HepG2 (cell line): ENCODE results near the gene ABCC3. TPM values are rescaled to one million over a fixed set of nuclear protein-coding genes. Genes with fewer than 3 reads are reported as not detected.

Source experiments
- DDIT3 ChIP-seq: sonication (generic); formaldehyde crosslinking; IDR thresholded peaks from 2 replicates; pipeline ENCODE4 v1.4.0; 2020; ENCODE audit warnings: mild to moderate bottlenecking, missing genetic modification reagents
- EHMT2 ChIP-seq: fragments of 200-600 bp; sonication (generic); IDR thresholded peaks from 2 replicates; pipeline ENCODE4 v1.7.0; 2017; ENCODE audit warnings: antibody characterized with exemption, low read depth, low read length, borderline replicate concordance
- GATAD2A ChIP-seq: IDR thresholded peaks from 2 replicates; pipeline ENCODE4 v1.6.1; 2016
- HINFP ChIP-seq: sonication (generic); formaldehyde crosslinking; IDR thresholded peaks from 2 replicates; pipeline ENCODE4 v1.4.0; 2020; ENCODE audit warnings: low read depth, mild to moderate bottlenecking, missing genetic modification reagents
- HNF1B ChIP-seq: sonication (generic); formaldehyde crosslinking; IDR thresholded peaks from 2 replicates; pipeline ENCODE4 v1.5.1; 2020; ENCODE audit warnings: mild to moderate bottlenecking, moderate library complexity, missing genetic modification reagents
- KLF6 ChIP-seq: IDR thresholded peaks from 2 replicates; pipeline ENCODE4 v1.8.0; 2016; ENCODE audit warnings: missing biosample characterization, missing genetic modification reagents
- PRDM10 ChIP-seq: sonication (generic); formaldehyde crosslinking; IDR thresholded peaks from 2 replicates; pipeline ENCODE4 v1.4.0; 2020; ENCODE audit warnings: low read depth, missing genetic modification reagents
- SNAPC2 ChIP-seq: sonication (generic); formaldehyde crosslinking; IDR thresholded peaks from 2 replicates; pipeline ENCODE4 v1.8.1; 2022; ENCODE audit warnings: mild to moderate bottlenecking, missing genetic modification reagents
- STAT5B ChIP-seq: sonication (generic); formaldehyde crosslinking; IDR thresholded peaks from 2 replicates; pipeline ENCODE4 v1.4.0; 2020; ENCODE audit warnings: missing genetic modification reagents
- TARDBP ChIP-seq: sonication (generic); formaldehyde crosslinking; IDR thresholded peaks from 2 replicates; pipeline ENCODE4 v1.8.0; 2022; ENCODE audit warnings: mild to moderate bottlenecking, missing genetic modification reagents
- TIGD3 ChIP-seq: sonication (generic); formaldehyde crosslinking; IDR thresholded peaks from 2 replicates; pipeline ENCODE4 v1.5.1; 2020; ENCODE audit warnings: mild to moderate bottlenecking, missing genetic modification reagents, borderline replicate concordance
- ZNF350 ChIP-seq: sonication (generic); formaldehyde crosslinking; IDR thresholded peaks from 2 replicates; pipeline ENCODE4 v1.4.0; 2020; ENCODE audit warnings: mild to moderate bottlenecking, low read depth, missing genetic modification reagents, borderline replicate concordance
- ZNF557 ChIP-seq: sonication (generic); formaldehyde crosslinking; IDR thresholded peaks from 2 replicates; pipeline ENCODE4 v1.4.0; 2020; ENCODE audit warnings: missing genetic modification reagents
- ZNF597 ChIP-seq: sonication (generic); formaldehyde crosslinking; IDR thresholded peaks from 2 replicates; pipeline ENCODE4 v1.5.0; 2020; ENCODE audit warnings: missing genetic modification reagents
- ZNF691 ChIP-seq: sonication (generic); formaldehyde crosslinking; IDR thresholded peaks from 2 replicates; pipeline ENCODE4 v1.4.0; 2020; ENCODE audit warnings: missing genetic modification reagents, low read depth, mild to moderate bottlenecking, borderline replicate concordance
- ZNF761 ChIP-seq: sonication (generic); formaldehyde crosslinking; conservative IDR thresholded peaks from 2 replicates; pipeline ENCODE4 v1.4.0; 2020; ENCODE audit warnings: mild to moderate bottlenecking, missing genetic modification reagents
- ZNF839 ChIP-seq: sonication (generic); formaldehyde crosslinking; IDR thresholded peaks from 2 replicates; pipeline ENCODE4 v1.4.0; 2020; ENCODE audit warnings: missing genetic modification reagents, mild to moderate bottlenecking, borderline replicate concordance
- polyA plus RNA-seq, 8 experiments: library from polyadenylated mRNA; depleted of rRNA in 3 of 8; stranded (reverse) in 7 of 8; unstranded in 1 of 8; fragments of >200 nt; fragmentation: Illumina TruSeq in 4 of 8; extraction: Trizol in 4 of 8; gene quantifications; 2 replicates each; pipeline versions ENCODE4 v1.2.1 to v1.2.3, GENCODE V29; 2011 to 2016; ENCODE audit warnings: low read depth in 4 of 8, missing spikeins in 1 of 8, mixed read lengths in 1 of 8; ENCODE audit not compliant: insufficient read depth in 1 of 8
- total RNA-seq, 5 experiments: library from RNA; depleted of rRNA; stranded (reverse); fragments of >200 nt; fragmentation: Illumina TruSeq; extraction: Trizol; gene quantifications; 2 replicates each; pipeline ENCODE4 v1.2.3, GENCODE V29; 2016; ENCODE audit warnings: low read depth in 1 of 5

Gene ABCC3
- total and polyA plus RNA-seq, 2 of the 13 experiments (the other 11 are each of a cell fraction or from before 2014, with no cell fraction given): 25.2 to 50.7 TPM

GRCh38 chr17:50707289-50708049 is 72.8 kb downstream of the ABCC3 start, which contains the start of gene ANKRD40 (continued):
- 0 out of 2 replicates have a peak, but pooled peaks have one; percentile 92 for TF ChIP-seq ZNF839 (CRISPR knock-in tag)
- TF ChIP-seq TARDBP (CRISPR knock-in tag): peak; percentile 66; the same call in 1 of the 2 replicates
- no peak for TF ChIP-seq DDIT3
- TF ChIP-seq TIGD3: peak; percentile 86; the same call in 1 of the 2 replicates
- peak; percentile 88 for TF ChIP-seq KLF6 (CRISPR knock-in tag)
- peak; percentile 83; the same call in 1 of the 2 replicates for TF ChIP-seq ZNF597
- TF ChIP-seq HINFP (CRISPR knock-in tag): peak; percentile 17; the same call in 1 of the 2 replicates
- peak; percentile 89 for TF ChIP-seq GATAD2A
- no peak; the same call in none of the 2 replicates for TF ChIP-seq SNAPC2 (CRISPR knock-in tag)
- peak; percentile 88; the same call in 1 of the 2 replicates for TF ChIP-seq ZNF557 (CRISPR knock-in tag)
- no peak for TF ChIP-seq EHMT2
- peak; percentile 77; the same call in 1 of the 2 replicates for TF ChIP-seq PRDM10 (CRISPR knock-in tag)
- 0 out of 2 replicates have a peak, but pooled peaks have one; percentile 78 for TF ChIP-seq ZNF761 (CRISPR knock-in tag)
- TF ChIP-seq ZNF350: peak; percentile 11
- TF ChIP-seq STAT5B (CRISPR knock-in tag): 0 out of 2 replicates have a peak, but pooled peaks have one; percentile 54
- peak; percentile 52; the same call in 1 of the 2 replicates for TF ChIP-seq ZNF691 (CRISPR knock-in tag)
- peak; percentile 55; the same call in 1 of the 2 replicates for TF ChIP-seq HNF1B (CRISPR knock-in tag)
